ENCODE data around the gene LTO1.
A peak's percentile ranks its signal among the peaks of the same experiment; 100 is the strongest.

Gene LTO1, protein sequence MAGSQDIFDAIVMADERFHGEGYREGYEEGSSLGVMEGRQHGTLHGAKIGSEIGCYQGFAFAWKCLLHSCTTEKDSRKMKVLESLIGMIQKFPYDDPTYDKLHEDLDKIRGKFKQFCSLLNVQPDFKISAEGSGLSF

DNA sequence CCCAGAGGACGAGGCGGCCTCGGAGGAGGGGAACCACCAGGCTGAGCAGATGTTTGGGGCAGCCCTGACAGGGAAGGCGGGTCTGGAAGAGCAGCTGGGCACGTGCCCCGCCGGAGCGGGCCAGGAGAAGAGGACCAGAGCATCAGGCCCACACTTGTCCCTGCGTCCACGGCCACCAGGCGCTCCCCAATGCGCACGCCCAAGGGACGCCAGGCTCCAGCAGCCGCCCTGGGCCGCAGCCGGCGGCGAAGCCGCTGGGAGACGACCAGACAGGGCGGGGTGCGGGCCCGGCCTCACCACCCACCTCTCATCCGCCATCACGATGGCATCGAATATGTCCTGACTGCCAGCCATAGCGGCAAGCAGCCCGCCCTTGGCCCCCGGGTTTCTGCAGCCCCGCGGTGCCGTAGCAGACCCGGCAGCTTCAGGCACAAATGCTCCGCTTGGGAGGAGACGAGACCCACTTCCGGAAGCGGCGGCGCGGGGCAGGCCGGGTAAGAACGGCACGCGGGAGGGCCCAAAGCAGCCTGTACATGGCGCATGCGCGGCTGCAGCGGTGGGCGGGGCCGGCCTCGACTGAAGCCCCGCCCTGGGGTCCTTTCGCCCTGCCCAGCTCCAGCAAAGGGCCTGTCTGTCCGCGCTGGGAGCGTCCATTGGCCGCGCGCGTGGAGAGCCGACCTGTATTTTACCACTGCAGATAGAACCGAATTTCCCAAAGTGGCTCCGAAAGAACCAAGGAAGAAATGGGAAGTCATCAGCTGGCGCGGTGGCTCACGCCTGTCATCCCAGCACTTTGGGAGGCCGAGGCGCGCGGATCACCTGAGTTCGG lies at the start of gene LTO1:
Gene LTO1, minus strand, starts transcription at position 468 of the 829 bp plus-strand sequence. Its CDS starts 114 bp downstream, at position 354.
- DNase-seq (ENCODE audit: low read depth), result peak; percentile 95
- TF ChIP-seq, protein P1, sequence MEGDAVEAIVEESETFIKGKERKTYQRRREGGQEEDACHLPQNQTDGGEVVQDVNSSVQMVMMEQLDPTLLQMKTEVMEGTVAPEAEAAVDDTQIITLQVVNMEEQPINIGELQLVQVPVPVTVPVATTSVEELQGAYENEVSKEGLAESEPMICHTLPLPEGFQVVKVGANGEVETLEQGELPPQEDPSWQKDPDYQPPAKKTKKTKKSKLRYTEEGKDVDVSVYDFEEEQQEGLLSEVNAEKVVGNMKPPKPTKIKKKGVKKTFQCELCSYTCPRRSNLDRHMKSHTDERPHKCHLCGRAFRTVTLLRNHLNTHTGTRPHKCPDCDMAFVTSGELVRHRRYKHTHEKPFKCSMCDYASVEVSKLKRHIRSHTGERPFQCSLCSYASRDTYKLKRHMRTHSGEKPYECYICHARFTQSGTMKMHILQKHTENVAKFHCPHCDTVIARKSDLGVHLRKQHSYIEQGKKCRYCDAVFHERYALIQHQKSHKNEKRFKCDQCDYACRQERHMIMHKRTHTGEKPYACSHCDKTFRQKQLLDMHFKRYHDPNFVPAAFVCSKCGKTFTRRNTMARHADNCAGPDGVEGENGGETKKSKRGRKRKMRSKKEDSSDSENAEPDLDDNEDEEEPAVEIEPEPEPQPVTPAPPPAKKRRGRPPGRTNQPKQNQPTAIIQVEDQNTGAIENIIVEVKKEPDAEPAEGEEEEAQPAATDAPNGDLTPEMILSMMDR (conservative IDR thresholded peaks at IDR 0.05; ENCODE audit: low read length), result no peak

DNA sequence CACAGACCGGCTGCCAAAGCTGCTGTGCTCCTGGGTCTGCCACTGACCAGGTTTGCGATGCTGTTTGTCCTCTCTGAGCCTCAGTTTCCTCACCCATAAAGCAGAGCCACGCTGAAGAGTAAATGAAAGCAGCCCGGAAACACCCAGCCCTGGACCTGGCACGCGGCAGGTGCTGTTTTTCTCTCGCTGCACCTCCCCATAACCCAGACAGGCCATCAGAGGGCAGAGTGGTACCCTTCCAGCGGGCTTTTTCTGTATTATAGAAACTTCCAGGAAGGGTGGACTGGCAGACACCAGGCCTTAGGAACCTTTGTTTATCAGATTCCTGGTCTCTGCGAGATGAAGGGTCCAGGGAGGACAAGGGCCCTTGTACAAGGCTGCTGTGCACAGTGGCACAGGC lies 46.6 kb upstream of the LTO1 start:
- no peak overlapping the region for H3K4me3 ChIP-seq (ENCODE audit: low read length)
- TF ChIP-seq, protein P1 (conservative IDR thresholded peaks at IDR 0.05; ENCODE audit: low read length), result no peak
- DNase-seq (ENCODE audit: low read depth), result no peak

More for the DNA sequence above, at the start of gene LTO1:
- peak within 1 kb of the TSS; percentile 97 for H3K4me3 ChIP-seq (ENCODE audit: low read length)

DNA sequence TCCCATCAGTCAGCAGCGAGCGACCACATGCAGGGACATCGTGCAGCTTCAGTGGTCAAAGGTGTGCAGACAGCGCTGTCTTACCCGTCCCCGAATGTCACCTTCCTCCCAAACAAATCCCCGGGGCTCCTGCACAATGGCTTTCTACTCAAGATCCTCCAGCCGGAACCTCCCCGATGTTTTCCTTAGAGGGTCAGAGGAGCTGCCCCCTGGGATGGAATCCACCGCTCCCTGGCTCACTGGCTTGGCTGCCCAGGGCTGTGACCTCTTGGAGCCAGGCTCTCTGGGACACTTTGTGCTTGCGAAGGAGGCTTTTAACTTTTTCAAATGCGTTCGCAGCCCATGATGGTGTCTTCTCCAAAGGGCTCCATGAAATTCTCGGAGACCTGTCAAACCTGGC lies 46.0 kb upstream of the LTO1 start:
- H3K4me3 ChIP-seq (ENCODE audit: low read length), result no peak overlapping the region
- DNase-seq (ENCODE audit: low read depth), result no peak
- TF ChIP-seq, protein P1 (conservative IDR thresholded peaks at IDR 0.05; ENCODE audit: low read length), result no peak

DNA sequence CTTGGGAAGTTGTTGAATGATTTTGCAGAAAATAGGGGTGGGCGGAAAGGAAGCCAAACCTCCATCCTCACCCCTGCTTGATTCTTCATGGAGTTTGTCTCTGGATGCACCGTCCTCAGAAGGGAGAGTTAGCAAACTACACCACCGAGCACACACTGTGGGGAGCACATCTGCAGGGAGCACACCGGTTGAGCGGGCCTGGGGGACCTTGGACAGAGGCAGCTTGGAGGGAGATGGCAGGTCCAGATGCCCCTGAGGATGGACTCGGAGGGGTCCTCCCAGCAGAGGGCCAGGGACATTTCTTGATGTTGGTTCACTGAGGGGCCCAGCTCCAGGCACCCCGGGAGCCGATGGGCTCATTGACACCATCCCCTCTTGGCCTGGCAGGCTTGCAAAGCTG lies 43.8 kb upstream of the LTO1 start:
- no peak for DNase-seq (ENCODE audit: low read depth)
- TF ChIP-seq, protein P1 (conservative IDR thresholded peaks at IDR 0.05; ENCODE audit: low read length), result no peak
- H3K4me3 ChIP-seq (ENCODE audit: low read length), result no peak overlapping the region

DNA sequence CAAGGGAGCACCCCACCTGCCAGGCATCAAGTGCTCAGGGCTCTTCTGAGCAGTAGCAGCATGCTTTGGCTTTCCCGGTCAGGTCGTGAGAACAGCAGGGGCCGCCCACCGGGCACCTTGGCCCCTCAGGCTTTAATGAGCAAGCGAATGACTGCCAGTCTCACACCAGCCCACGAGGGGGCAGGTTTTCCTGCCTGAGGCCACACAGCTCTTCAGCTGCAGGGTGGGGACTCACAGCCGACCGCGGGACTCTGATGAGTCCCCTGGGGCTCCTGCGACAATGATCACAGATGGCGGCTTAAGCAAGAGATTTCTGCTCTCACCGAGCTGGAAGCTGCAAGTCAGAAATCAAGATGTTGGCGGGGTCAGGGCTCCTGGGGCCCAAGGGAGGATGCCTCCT lies 43.0 kb upstream of the LTO1 start:
- DNase-seq (ENCODE audit: low read depth), result no peak
- TF ChIP-seq, protein P1 (conservative IDR thresholded peaks at IDR 0.05; ENCODE audit: low read length), result peak; percentile 45
- H3K4me3 ChIP-seq (ENCODE audit: low read length), result no peak overlapping the region

DNA sequence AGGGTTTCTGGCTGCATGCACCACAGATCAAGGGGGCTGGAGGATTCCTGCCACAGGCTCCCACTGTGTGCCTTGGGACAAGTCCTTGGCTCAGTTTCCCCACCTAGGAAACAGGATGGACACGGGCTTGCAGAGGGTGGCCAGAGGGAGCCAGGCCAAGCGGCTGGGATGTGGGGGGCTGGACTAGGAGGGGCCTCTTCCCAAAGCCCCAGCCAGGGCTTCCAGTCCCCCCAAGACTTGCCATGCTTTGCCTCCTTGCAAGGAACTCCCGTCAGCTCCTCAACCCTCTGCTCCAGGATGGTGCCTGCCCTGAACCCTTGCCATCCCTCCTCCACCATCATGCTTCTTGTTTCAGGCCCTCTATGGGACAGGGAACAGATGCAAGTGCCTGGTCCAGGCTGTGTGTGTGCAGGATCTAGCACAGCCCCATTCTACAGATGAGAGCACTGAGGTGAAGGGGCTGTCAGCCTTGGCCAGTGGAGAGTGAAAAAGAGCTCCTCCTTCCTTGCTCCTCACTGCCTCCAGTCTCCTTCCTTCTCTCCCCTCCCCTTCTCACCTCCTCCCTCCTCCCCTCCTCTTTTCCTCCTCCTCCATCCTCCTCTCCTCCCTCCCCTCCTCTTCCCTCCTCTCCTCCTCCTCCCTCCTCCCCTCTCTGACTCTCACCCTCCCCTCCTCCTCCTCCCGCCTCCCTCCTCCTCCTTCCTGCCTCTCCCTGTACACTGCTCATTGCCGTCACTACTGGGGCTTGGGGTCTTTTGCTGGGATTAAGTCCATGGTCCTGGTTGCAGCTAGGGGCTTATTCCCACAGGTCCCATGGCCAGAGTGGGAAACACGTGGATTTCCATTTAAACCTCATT lies 42.0 kb upstream of the LTO1 start:
- no peak overlapping the region for H3K4me3 ChIP-seq (ENCODE audit: low read length)
- DNase-seq (ENCODE audit: low read depth), result no peak
- TF ChIP-seq, protein P1 (conservative IDR thresholded peaks at IDR 0.05; ENCODE audit: low read length), result no peak

All from AG10803 (cell line).